Measurements from ENCODE around the gene IL26.

IL26 gene

GRCh38 chr12:68225576-68226476 is at the start of gene IL26:
Gene IL26 (minus strand): TSS chr12:68225810. CDS start chr12:68225756, 54 bp downstream.
- no peak for DNase-seq

- no peak for DNase-seq
Observed at GRCh38 chr12:68272732-68273131, 47.1 kb upstream of the IL26 start.

- peak; percentile 5 for DNase-seq
Observed at GRCh38 chr12:68271346-68271745, 45.7 kb upstream of the IL26 start.

- no peak for DNase-seq
Observed at GRCh38 chr12:68270358-68270757, 44.7 kb upstream of the IL26 start.

GRCh38 chr12:68269779-68270178 is 44.2 kb upstream of the IL26 start:
- no peak for DNase-seq

GRCh38 chr12:68268967-68269366 is 43.4 kb upstream of the IL26 start:
- no peak for DNase-seq

GRCh38 chr12:68267892-68268396 is 42.3 kb upstream of the IL26 start:
- DNase-seq = no peak

- no peak for DNase-seq
Observed at GRCh38 chr12:68264857-68265256, 39.2 kb upstream of the IL26 start.

- DNase-seq = no peak
Observed at GRCh38 chr12:68264158-68264855, 38.7 kb upstream of the IL26 start.

GRCh38 chr12:68263366-68263765 is 37.8 kb upstream of the IL26 start:
- no peak for DNase-seq

- no peak for DNase-seq
Observed at GRCh38 chr12:68261896-68262295, 36.3 kb upstream of the IL26 start.

GRCh38 chr12:68260153-68260552 is 34.5 kb upstream of the IL26 start:
- no peak for DNase-seq

GRCh38 chr12:68259318-68259940 is 33.8 kb upstream of the IL26 start:
- no peak for DNase-seq

GRCh38 chr12:68253504-68253903 is 27.9 kb upstream of the IL26 start, which contains the start of gene IL22:
Gene IL22 (minus strand): TSS chr12:68253604. CDS start chr12:68253448, 156 bp downstream.
- no peak for DNase-seq

- no peak for DNase-seq
Observed at GRCh38 chr12:68252077-68252476, 26.5 kb upstream of the IL26 start.

GRCh38 chr12:68250454-68250853 is 24.8 kb upstream of the IL26 start:
- DNase-seq = no peak

- DNase-seq = no peak
Observed at GRCh38 chr12:68247785-68248184, 22.2 kb upstream of the IL26 start.

- no peak for DNase-seq
Observed at GRCh38 chr12:68246350-68246749, 20.7 kb upstream of the IL26 start.

- no peak for DNase-seq
Observed at GRCh38 chr12:68245180-68246021, 19.8 kb upstream of the IL26 start.

- no peak for DNase-seq
Observed at GRCh38 chr12:68242777-68243176, 17.2 kb upstream of the IL26 start.

GRCh38 chr12:68240975-68241374 is 15.4 kb upstream of the IL26 start:
- DNase-seq = peak; percentile 34

GRCh38 chr12:68240079-68240478 is 14.5 kb upstream of the IL26 start:
- DNase-seq = no peak
